ENCODE measurements around the gene JPH2. TPM values are rescaled to one million over a fixed set of nuclear protein-coding genes. Genes with fewer than 3 reads are reported as not detected.

The JPH2 gene
- total RNA-seq, 1 experiment from 2014 or later, result 0.81 TPM

- no peak overlapping the region for H3K27ac Mint-ChIP-seq
- peaks cover 8% of the 10 kb centered on the region; the same call in 1 of the 2 replicates for H3K27me3 Mint-ChIP-seq (ENCODE audit: low read depth)
- ATAC-seq (no peak), DNase-seq (ENCODE audit: low spot score) (no peak)
- peaks cover 35% of the 10 kb centered on the region for H3K9me3 Mint-ChIP-seq
- ChIA-PET POLR2A (interaction anchor here (0.6 kb wide), 1 partner anchor 159 kb away, joined by 14 read pairs; no protein-coding TSS in a partner anchor), CTCF (interaction anchor here (1.0 to 4.0 kb wide), 3 partner anchors 9 to 128 kb away, joined by 3 to 40 read pairs (median 3); partner anchors contain the start of gene JPH2)
- no peak overlapping the region for H3K4me3 Mint-ChIP-seq
- TF ChIP-seq ZNF232 (CRISPR knock-in tag; IDR thresholded peaks at IDR 0.05) (no peak), ERG (CRISPR knock-in tag; IDR thresholded peaks at IDR 0.05) (no peak), OVOL2 (CRISPR knock-in tag; IDR thresholded peaks at IDR 0.05; ENCODE audit: borderline replicate concordance) (no peak), ESRRA (CRISPR knock-in tag; IDR thresholded peaks at IDR 0.05; ENCODE audit: borderline replicate concordance) (no peak), ZNF281 (CRISPR knock-in tag; IDR thresholded peaks at IDR 0.05) (no peak), NFATC4 (CRISPR knock-in tag; IDR thresholded peaks at IDR 0.05) (no peak), FOXP1 (CRISPR knock-in tag; IDR thresholded peaks at IDR 0.05; ENCODE audit: borderline replicate concordance) (no peak), ARID4B (CRISPR knock-in tag; IDR thresholded peaks at IDR 0.05; ENCODE audit: borderline replicate concordance) (no peak), FOXK1 (CRISPR knock-in tag; IDR thresholded peaks at IDR 0.05) (no peak), ATF1 (CRISPR knock-in tag; IDR thresholded peaks at IDR 0.05) (no peak), ZMAT4 (CRISPR knock-in tag; IDR thresholded peaks at IDR 0.05) (no peak), CDX4 (CRISPR knock-in tag; IDR thresholded peaks at IDR 0.05; ENCODE audit: borderline replicate concordance) (no peak), ZNF416 (CRISPR knock-in tag; IDR thresholded peaks at IDR 0.05) (no peak)
- TF ChIP-seq, protein P1, sequence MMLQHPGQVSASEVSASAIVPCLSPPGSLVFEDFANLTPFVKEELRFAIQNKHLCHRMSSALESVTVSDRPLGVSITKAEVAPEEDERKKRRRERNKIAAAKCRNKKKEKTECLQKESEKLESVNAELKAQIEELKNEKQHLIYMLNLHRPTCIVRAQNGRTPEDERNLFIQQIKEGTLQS (CRISPR knock-in tag; conservative IDR thresholded peaks at IDR 0.05), result no peak
- TF ChIP-seq, protein P2, sequence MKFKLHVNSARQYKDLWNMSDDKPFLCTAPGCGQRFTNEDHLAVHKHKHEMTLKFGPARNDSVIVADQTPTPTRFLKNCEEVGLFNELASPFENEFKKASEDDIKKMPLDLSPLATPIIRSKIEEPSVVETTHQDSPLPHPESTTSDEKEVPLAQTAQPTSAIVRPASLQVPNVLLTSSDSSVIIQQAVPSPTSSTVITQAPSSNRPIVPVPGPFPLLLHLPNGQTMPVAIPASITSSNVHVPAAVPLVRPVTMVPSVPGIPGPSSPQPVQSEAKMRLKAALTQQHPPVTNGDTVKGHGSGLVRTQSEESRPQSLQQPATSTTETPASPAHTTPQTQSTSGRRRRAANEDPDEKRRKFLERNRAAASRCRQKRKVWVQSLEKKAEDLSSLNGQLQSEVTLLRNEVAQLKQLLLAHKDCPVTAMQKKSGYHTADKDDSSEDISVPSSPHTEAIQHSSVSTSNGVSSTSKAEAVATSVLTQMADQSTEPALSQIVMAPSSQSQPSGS (CRISPR knock-in tag; IDR thresholded peaks at IDR 0.05; ENCODE audit: borderline replicate concordance, low read depth), result no peak
- TF ChIP-seq, protein P3, sequence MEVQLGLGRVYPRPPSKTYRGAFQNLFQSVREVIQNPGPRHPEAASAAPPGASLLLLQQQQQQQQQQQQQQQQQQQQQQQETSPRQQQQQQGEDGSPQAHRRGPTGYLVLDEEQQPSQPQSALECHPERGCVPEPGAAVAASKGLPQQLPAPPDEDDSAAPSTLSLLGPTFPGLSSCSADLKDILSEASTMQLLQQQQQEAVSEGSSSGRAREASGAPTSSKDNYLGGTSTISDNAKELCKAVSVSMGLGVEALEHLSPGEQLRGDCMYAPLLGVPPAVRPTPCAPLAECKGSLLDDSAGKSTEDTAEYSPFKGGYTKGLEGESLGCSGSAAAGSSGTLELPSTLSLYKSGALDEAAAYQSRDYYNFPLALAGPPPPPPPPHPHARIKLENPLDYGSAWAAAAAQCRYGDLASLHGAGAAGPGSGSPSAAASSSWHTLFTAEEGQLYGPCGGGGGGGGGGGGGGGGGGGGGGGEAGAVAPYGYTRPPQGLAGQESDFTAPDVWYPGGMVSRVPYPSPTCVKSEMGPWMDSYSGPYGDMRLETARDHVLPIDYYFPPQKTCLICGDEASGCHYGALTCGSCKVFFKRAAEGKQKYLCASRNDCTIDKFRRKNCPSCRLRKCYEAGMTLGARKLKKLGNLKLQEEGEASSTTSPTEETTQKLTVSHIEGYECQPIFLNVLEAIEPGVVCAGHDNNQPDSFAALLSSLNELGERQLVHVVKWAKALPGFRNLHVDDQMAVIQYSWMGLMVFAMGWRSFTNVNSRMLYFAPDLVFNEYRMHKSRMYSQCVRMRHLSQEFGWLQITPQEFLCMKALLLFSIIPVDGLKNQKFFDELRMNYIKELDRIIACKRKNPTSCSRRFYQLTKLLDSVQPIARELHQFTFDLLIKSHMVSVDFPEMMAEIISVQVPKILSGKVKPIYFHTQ (CRISPR knock-in tag; IDR thresholded peaks at IDR 0.05), result no peak
- TF ChIP-seq, protein P4, sequence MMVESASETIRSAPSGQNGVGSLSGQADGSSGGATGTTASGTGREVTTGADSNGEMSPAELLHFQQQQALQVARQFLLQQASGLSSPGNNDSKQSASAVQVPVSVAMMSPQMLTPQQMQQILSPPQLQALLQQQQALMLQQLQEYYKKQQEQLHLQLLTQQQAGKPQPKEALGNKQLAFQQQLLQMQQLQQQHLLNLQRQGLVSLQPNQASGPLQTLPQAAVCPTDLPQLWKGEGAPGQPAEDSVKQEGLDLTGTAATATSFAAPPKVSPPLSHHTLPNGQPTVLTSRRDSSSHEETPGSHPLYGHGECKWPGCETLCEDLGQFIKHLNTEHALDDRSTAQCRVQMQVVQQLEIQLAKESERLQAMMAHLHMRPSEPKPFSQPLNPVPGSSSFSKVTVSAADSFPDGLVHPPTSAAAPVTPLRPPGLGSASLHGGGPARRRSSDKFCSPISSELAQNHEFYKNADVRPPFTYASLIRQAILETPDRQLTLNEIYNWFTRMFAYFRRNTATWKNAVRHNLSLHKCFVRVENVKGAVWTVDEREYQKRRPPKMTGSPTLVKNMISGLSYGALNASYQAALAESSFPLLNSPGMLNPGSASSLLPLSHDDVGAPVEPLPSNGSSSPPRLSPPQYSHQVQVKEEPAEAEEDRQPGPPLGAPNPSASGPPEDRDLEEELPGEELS (CRISPR knock-in tag; IDR thresholded peaks at IDR 0.05), result no peak
- H3K36me3 Mint-ChIP-seq, result peaks cover 21% of the 10 kb centered on the region
- 0 out of 2 replicates have a peak, but pooled peaks cover 2% of the 10 kb centered on the region for H3K4me1 Mint-ChIP-seq
Observed at GRCh38 chr20:44110816-44111568, 76.0 kb downstream of the JPH2 start.

Measured in WTC11 (cell line).